ENCODE results near the gene TASOR2. TPM values are rescaled to one million over a fixed set of nuclear protein-coding genes. Genes with fewer than 3 reads are reported as not detected.

The TASOR2 gene
- total and polyA plus RNA-seq, 2 donors (not counting 1 experiment from before 2014, with no cell fraction given), result 12.3 to 68.6 TPM

- ATAC-seq (ENCODE audit: low read depth), result no peak
- POLR2A ChIA-PET, result no interaction called here
- no peak overlapping the region for H3K27ac ChIP-seq (ENCODE audit: low read length in 2 of 2)
Observed at GRCh38 chr10:5679606-5680005, 5.0 kb upstream of the TASOR2 start.

GRCh38 chr10:5681930-5682329 lies 2.7 kb upstream of the TASOR2 start:
- Histone ChIP-seq H3K4me1 (ENCODE audit: control insufficient read depth in 2 of 2, insufficient read depth in 2 of 2, low read length in 2 of 2) (peaks cover 14 to 19% of the 10 kb centered on the region in 2 donors), H3K27me3 (replicated peaks in 1 of 4; ENCODE audit: control extremely low read depth in 1 of 4, control insufficient read depth in 3 of 4, insufficient read depth in 4 of 4, low read length in 3 of 4) (peaks cover 0 to 10% (median 1%) of the 10 kb centered on the region in 4 experiments), H2AFZ (ENCODE audit: insufficient read depth, low read depth, low read length, poor library complexity, severe bottlenecking) (no peak overlapping the region), H3K4me3 (ENCODE audit: control extremely low read depth in 1 of 5, extremely low read depth in 1 of 5, insufficient read depth in 1 of 5, low read depth in 2 of 5, low read length in 4 of 5) (no peak overlapping the region), H3K79me2 (ENCODE audit: control insufficient read depth, insufficient read depth, low read length) (peaks cover 11% of the 10 kb centered on the region), H3K9ac (ENCODE audit: low read length) (no peak overlapping the region), H3K27ac (ENCODE audit: low read length in 2 of 2) (no peak overlapping the region), H4K20me1 (ENCODE audit: control insufficient read depth, insufficient read depth, low read length, poor library complexity, severe bottlenecking) (no peaks in the 10 kb centered on the region), H3K4me2 (replicated peaks; ENCODE audit: low read depth, low read length, poor library complexity, severe bottlenecking) (no peak overlapping the region), H3K36me3 (replicated peaks in 1 of 2; ENCODE audit: control extremely low read depth in 1 of 2, control insufficient read depth in 1 of 2, extremely low read depth in 1 of 2, insufficient read depth in 2 of 2, low read length in 1 of 2) (no peaks in the 10 kb centered on the region), H3K9me3 (ENCODE audit: control extremely low read depth in 1 of 3, control insufficient read depth in 2 of 3, insufficient read depth in 1 of 3, low read length in 2 of 3) (no peaks in the 10 kb centered on the region)
- H3K4me3 Mint-ChIP-seq, result no peak overlapping the region
- ATAC-seq (ENCODE audit: low read depth) (no peak), DNase-seq (no peak)
- ChIA-PET POLR2A (no interaction called here), CTCF (interaction anchor here (3.0 kb wide), 1 partner anchor 53 kb away, joined by 7 read pairs; no protein-coding TSS in a partner anchor)
- peaks cover 21% of the 10 kb centered on the region for H3K4me1 Mint-ChIP-seq
- TF ChIP-seq EZH2 (IDR thresholded peaks at IDR 0.05; ENCODE audit: borderline replicate concordance, insufficient read depth, low read depth, low read length, poor library complexity, severe bottlenecking) (no peak), CTCF (IDR thresholded peaks at IDR 0.05) (no peak)
- no peak overlapping the region for H3K27ac Mint-ChIP-seq
- peaks cover 13% of the 10 kb centered on the region for H3K27me3 Mint-ChIP-seq
- intact Hi-C loops (cut with micrococcal nuclease), result loop anchor here (1.0 to 10.0 kb wide), 4 partner anchors 15 to 1793 kb away; partner anchors contain the start of gene SFMBT2
- 86% methylated on average over 1 of the region's 5 CpGs for WGBS (ENCODE audit: insufficient coverage)
- no peaks in the 10 kb centered on the region for H3K9me3 Mint-ChIP-seq (ENCODE audit: insufficient read depth)

More at GRCh38 chr10:5679606-5680005, 5.0 kb upstream of the TASOR2 start:
- intact Hi-C loops (cut with micrococcal nuclease), result loop anchor here (5.0 to 10.0 kb wide), 3 partner anchors 485 to 1795 kb away; partner anchors contain the start of gene SFMBT2
- TF ChIP-seq CTCF (IDR thresholded peaks at IDR 0.05) (no peak), EZH2 (IDR thresholded peaks at IDR 0.05; ENCODE audit: borderline replicate concordance, insufficient read depth, low read depth, low read length, poor library complexity, severe bottlenecking) (no peak)
- peaks cover 0 to 10% (median 2%) of the 10 kb centered on the region in 4 experiments for H3K27me3 ChIP-seq (replicated peaks in 1 of 4; ENCODE audit: control extremely low read depth in 1 of 4, control insufficient read depth in 3 of 4, insufficient read depth in 4 of 4, low read length in 3 of 4)
- CTCF ChIA-PET, result no interaction called here
- H2AFZ ChIP-seq (ENCODE audit: insufficient read depth, low read depth, low read length, poor library complexity, severe bottlenecking), result no peak overlapping the region
- H3K79me2 ChIP-seq (ENCODE audit: control insufficient read depth, insufficient read depth, low read length), result no peaks in the 10 kb centered on the region
- H3K9me3 Mint-ChIP-seq (ENCODE audit: insufficient read depth), result no peaks in the 10 kb centered on the region
- no peak overlapping the region for H3K9ac ChIP-seq (ENCODE audit: low read length)
- H3K27ac Mint-ChIP-seq, result no peak overlapping the region
- no peak for DNase-seq
- no peak overlapping the region for H3K4me3 ChIP-seq (ENCODE audit: control extremely low read depth in 1 of 5, extremely low read depth in 1 of 5, insufficient read depth in 1 of 5, low read depth in 2 of 5, low read length in 4 of 5)
- WGBS (ENCODE audit: insufficient coverage), result no CpG with 5 or more reads among the region's 2 CpGs
- no peaks in the 10 kb centered on the region for H4K20me1 ChIP-seq (ENCODE audit: control insufficient read depth, insufficient read depth, low read length, poor library complexity, severe bottlenecking)
- H3K9me3 ChIP-seq (ENCODE audit: control extremely low read depth in 1 of 3, control insufficient read depth in 2 of 3, insufficient read depth in 1 of 3, low read length in 2 of 3), result no peaks in the 10 kb centered on the region
- no peak overlapping the region for H3K4me2 ChIP-seq (replicated peaks; ENCODE audit: low read depth, low read length, poor library complexity, severe bottlenecking)
- H3K4me1 ChIP-seq (ENCODE audit: control insufficient read depth in 2 of 2, insufficient read depth in 2 of 2, low read length in 2 of 2), result peaks cover 4 to 8% of the 10 kb centered on the region in 2 donors
- H3K4me3 Mint-ChIP-seq, result no peak overlapping the region
- H3K27me3 Mint-ChIP-seq, result peaks cover 17% of the 10 kb centered on the region
- no peaks in the 10 kb centered on the region for H3K36me3 ChIP-seq (replicated peaks in 1 of 2; ENCODE audit: control extremely low read depth in 1 of 2, control insufficient read depth in 1 of 2, extremely low read depth in 1 of 2, insufficient read depth in 2 of 2, low read length in 1 of 2)
- peaks cover 7% of the 10 kb centered on the region for H3K4me1 Mint-ChIP-seq

Data from B cell (primary cell).